GM18858 (cell line): ENCODE measurements around the gene CBLC.
"Not testable (repeated sequence)": the region's sequence is repeated elsewhere in the genome, so short reads cannot be mapped to it uniquely, and the experiment has no call there.

ENCODE experiments used
- ATAC-seq: cut with Tn5 transposase; IDR thresholded peaks from one replicate; pipeline ENCODE4 v1.9.1; 2021; ENCODE audit not compliant: unreplicated experiment

CBLC gene

DNA sequence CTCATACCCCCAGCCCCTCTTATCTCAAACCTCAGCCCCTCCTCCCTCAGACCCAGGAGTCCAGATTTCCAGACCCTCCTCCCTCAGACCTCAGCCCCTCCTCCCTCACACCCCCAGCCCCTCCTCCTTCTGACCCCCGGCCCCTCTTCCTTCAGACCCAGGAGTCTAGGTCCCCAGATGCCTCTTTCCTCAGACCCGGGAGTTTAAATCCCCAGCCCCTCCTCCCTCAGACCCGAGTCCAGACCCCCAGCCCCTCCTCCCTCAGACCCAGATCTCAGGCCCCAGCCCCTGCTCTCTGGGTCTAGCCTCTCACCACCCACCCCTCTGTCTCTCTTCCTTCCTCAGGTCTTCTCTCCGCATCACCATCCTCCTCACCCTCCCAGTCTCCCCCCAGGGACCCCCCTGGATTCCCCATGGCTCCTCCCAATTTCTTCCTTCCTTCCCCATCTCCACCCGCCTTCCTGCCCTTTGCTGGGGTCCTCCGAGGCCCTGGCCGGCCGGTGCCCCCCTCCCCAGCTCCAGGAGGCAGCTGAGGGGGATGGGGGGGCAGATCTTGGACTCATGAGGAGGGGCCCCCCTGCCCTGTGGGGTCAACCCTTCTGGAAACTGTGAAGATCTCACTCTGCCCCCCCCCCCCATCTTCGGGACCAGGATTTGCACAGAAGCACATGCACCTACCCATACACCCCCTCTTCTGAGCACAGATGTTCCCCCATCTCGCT is 18.4 kb upstream of the CBLC start:
- no peak for ATAC-seq

DNA sequence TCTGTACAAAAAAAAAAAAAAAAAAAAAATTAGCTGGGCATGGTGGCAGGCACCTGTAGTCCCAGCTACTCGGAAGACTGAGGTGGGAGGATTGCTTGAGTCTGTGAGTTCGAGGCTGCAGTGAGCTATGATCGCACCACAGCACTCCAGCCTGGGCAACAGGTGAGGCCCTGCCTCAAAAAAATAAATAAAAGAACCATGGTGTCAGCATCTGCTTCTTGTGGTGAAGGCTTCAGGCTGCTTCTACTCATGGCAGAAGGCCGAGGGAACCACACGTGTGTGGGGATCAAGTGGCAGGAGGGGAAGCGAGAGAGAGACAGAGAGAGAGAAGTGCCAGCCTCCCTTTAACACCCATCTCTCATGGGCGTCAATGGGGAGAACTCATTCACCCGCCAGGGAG is 15.7 kb upstream of the CBLC start:
- ATAC-seq: no peak

DNA sequence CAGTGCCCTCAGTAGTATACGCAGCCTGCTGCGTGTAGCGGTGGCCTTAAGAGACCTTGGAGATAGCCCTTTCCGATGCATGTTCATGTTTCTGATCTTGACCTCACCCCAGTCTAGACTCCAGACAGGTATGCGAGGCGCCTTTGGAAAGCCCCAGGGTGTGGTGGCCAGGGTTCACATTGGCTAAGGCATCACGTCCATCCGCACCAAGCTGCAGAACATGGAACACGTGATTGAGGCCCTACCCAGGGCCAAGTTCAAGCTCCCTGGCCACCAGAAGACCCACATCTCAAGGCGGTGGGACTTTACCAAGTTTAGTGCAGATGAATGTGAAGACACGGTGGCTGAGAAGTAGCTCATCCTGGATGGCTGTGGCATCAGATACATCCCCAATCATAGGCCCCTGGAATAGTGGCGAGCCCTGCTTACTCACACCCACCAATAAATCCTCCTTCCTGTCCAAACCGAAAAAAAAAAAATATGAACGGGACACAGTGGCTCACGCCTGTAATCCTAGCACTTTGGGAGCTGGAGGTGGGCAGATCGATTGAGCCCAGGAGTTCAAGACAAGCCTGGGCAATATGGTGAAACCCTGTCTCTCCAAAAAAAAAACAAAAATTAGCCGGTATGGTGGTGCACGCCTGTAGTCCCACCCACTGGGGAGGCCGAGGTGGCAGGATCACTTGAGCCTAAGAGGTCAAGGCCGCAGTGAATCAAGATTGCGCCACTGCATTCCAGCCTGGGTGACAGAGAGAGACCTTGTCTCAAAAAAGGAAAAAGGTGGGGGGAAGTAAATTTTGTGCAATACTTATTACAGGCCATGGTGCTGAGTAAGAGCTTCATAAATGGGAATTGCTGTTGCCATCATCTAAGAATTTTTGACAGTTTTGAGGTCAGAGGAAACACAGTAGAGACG is 12.4 kb upstream of the CBLC start:
- no peak for ATAC-seq

DNA sequence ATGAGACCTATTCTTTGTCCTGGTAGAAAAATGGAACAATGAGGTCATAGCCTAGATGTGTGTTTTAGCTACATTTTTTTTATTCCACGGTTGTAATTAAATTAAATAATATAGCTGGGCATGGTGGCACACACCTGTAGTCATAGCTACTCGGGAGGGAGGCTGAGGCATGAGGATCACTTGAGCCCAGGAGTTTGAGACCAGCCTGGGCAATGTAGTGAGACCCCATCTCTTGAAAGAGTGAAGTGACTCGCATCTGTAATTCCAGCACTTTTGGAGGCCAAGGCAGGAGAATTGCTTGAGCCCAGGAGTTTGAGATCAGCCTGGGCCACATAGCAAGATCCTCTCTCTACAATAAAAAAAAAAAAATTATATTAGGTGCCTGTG is 11.7 kb upstream of the CBLC start:
- ATAC-seq: no peak

DNA sequence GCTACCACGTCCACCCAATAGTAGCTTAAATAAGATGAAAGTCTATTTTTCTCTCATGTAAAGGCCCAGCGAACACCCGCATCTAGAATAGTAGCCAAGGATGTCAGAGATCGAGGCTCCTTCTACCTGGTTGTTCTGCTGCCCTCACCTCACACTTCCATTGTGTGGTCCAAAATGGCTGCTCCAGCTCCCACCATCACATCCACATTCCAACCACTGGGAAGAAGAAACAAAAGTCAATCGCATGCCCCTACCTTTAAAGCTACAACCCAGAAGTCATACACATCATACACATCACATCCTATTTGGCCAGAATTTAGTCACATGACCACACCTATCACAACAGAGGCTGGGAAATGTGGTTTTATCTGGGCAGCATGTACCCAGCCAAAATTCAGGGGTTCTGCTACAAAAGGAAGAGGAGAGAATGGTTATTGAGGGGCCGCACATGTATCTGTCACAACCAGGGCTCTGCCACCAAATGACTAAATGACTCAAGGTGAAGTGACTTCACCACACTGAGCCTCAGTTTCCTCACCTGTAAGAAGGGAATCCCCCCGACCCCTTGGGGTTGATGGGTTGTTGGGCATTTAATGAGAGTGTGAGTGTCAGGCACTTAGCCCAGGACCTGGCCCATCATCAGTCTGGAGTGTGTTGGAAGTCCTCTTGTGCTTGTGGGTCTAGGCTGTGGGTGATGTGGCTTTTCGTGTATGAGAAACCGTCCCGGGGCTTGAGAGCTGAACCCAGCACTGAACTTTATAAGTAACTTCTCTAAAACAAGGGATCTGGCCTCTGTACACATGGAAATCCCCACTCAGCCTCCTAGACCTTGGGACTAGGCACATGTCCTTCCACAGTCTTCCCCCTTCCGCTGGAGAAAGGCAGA is 10.2 kb upstream of the CBLC start:
- ATAC-seq: no peak

DNA sequence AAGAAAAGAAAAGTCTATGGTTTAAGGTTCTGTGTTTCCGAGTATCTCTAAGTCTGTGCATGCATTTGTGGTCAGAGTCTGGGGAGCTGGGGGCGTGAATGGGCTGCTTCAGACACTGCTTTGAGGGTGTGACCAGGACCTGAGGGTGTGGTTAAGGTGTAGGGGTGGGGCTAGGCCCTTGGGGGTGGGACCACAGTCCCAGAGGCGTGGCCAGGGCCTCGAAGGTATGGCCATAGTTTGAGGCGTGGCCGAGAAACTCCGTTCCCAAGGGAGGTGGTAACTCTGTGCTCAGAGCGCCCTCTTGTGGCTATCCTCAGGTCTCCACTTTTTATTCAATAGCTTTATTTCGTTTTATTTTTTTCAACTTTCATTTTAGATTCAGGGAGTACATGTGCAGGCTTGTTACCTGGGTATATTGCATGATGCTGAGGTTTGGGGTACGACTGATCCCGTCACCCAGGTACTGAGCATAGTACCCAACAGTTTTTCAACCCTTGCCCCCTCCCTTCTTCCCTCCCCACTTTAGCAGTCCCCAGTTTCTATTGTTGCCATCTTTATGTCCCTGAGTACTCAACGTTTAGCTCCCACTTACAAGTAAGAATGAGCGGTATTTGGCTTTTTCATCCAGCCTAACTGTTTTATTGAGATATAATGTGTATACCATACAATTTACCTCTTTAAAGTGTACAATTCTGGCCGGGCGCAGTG is 7.0 kb upstream of the CBLC start:
- peak; percentile 89 for ATAC-seq

DNA sequence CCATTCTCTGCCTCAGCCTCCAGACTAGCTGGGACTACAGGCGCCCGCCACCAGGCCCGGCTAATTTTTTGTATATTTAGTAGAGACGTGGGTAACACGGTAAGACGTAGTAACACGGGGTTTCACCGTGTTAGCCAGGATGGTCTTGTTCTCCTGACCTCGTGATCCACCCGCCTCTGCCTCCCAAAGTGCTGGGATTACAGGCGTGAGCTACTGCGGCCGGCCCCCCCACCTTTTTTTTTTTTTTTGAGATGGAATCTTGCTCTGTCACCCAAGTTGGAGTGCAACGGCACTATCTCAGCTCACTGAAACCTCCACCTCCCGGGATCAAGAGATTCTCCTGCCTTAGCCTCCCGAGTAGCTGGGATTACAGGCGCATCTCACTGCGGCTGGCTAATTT is 5.5 kb upstream of the CBLC start:
- not testable (repeated sequence) for ATAC-seq

DNA sequence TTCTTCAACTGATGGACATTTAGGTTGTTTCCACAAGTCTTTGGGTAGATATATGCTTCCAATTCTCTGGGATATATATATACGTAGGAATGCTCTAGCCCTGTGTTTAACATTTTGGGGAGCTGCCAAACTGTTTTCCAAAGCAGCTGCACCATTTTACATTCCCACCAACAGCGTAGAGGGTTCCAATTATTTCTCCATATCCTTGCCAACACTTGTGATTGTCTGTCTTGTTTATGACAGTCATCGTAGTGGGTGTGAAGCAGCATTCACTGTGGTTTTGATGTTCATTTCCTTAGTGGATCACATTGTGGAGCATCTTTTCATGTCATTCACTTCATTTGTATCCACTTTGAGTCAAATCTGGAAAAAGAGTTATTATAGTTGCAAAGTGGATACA is 4.7 kb upstream of the CBLC start:
- ATAC-seq: no peak

DNA sequence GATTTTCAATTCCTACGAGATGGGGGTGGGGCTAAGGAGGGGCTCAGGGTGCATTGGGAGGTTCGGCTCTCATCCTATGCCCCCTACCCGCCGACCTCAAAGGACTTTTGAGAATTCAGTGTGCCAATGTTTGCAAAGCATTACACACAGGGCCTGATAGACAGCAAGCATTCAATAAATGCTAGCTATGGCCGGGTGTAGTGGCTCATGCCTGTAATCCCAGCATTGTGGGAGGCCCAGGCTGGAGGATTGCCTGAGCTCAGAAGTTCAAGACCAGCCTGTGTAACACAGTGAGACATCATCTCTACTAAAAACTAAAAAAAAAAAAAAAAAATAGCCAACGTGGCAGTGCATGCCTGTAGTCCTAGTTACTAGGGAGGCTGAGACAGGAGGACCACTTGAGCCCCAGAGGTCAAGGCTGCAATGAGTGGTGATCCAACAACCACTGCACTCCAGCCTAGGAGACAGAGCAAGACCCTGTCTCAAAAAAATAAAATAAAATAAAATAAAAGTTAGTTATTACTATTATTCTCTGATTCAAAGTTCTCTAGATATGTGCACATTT is 1.9 kb upstream of the CBLC start:
- no peak for ATAC-seq

DNA sequence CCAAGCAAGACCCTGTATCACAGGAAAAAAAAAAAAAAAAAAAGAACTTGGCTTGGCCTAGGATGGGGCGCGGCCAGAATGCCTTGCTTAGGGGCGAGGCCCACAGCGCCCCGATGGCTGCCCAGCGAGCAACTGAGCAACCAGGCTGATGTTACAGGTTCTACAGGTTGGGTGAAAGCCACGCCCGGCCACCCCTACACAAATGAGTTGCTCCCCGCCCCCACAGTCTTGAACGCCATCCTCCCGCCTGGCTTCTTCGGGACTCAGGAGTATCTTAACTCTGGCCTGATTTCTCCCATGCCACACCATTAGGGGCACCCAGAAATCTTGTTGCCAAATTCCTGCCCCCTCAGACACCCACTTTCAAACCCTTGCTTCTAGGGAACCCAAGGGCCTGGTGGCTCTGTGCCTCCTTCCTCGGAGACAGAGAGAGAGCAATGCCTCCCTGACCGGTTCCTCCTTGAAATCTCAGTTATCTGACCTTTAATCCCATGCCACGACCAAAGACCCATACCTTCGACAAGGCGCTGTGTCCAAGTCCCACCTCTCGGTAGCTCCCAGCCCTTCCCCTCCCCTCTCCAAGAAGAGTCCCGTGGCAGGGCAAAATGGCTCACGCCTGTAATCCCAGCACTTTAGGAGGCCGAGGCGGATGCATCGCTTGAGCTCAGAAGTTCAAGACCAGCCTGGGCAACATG is 1.1 kb upstream of the CBLC start:
- ATAC-seq: no peak

DNA sequence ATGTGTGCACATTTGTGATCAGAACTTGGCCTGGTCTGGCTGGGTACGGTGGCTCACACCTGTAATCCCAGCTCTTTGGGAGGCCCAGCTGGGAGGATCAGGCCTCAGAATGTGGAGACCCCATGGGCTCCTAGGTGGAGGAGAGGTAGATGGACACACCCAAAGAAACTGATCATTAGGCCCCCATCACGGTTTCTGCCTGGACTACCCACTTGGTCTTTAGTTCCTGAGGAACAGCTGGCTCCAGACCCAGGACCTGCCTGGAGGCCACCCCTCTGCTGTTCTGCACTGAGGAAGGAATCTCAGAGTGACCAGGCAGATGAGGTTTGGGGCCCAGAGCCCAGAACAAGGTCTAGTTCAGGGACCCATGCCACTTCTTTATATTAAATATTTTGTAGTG is 1.5 kb downstream of the CBLC start:
- ATAC-seq: no peak

DNA sequence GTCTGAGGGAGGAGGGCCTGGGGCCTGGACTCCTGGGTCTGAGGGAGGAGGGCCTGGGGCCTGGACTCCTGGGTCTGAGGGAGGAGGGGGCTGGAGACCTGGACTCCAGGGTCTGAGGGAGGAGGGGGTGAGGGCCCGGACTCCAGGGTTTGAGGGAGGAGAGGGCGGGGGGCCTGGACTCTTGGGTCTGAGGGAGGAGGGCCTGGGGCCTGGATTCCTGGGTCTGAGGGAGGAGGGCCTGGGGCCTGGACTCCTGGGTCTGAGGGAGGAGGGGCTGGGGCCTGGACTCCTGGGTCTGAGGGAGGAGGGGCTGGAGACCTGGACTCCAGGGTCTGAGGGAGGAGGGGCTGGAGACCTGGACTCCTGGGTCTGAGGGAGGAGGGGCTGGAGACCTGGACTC is 4.0 kb downstream of the CBLC start:
- ATAC-seq: not testable (repeated sequence)

DNA sequence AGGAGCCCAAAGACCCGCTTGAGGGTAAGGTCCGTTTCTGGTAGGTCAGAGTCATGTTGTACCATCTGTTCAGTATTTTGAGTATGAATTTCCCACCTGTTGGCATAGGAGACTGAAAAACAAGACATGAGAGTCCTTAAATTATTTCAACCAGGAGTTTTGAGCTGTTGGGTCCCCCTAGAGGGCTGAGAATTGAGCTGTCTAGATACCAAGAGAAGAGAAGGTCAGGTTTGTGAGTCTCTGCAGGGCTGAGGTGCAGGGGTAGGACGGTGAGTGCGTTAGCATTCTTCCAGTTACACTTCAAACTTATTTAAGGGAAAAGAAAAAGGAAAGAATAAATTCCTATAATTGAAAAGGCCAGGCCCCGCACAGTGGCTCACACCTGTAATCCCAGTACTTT is 5.0 kb downstream of the CBLC start:
- no peak for ATAC-seq

DNA sequence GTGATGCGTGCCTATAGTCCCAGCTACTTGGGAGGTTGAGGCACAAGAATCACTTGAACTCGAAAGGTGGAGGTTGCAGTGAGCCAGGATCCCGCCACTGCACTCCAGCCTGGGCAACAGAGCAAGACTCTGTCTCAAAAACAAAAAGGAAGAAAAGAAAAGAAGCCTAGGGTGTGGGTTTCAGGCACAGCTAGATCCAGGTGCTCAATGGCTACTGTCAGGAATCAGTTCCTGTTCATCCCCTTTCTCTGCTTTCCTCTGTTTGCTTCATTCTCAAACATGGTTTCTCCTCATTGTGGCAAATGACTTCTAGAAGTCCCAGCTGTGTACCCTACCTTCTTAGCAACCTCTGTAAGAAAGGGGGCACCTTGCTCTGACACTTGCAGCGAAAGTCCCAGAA is 5.9 kb downstream of the CBLC start:
- no peak for ATAC-seq

DNA sequence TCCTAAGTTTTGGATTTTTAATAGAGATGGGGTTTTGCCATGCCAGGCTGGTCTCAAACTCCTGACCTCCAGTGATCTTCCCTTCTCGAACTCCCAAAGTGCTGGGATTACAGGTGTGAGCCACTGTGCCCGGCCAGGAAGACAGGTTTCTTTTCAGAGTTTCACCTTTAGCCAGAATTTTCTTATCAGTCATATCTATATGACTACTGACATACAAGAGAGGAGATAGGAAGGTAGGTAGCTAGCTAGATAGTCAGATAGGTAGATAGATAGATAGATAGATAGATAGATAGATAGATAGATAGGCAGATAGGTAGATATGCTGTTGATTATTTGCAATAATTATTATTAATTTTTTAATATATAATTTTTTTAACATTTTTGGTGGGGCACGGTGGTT is 7.6 kb downstream of the CBLC start:
- no peak for ATAC-seq

DNA sequence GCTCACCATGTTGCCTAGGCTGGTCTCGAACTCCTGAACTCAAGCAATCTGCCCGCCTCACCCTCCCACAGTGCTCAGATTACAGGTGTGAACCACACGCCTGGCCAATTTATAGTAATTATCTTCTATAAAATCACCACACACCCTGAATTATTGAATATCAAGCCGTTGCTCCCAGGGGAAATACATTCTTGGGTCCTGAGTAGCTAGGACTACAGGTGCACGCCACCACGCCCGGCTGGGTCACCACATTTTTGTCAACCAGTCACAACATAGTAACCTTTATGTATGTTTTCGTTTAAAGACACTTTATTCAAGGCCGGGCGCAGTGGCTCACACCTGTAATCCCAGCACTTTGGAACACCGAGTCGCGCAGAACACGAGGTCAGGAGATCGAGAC is 8.3 kb downstream of the CBLC start:
- no peak for ATAC-seq

DNA sequence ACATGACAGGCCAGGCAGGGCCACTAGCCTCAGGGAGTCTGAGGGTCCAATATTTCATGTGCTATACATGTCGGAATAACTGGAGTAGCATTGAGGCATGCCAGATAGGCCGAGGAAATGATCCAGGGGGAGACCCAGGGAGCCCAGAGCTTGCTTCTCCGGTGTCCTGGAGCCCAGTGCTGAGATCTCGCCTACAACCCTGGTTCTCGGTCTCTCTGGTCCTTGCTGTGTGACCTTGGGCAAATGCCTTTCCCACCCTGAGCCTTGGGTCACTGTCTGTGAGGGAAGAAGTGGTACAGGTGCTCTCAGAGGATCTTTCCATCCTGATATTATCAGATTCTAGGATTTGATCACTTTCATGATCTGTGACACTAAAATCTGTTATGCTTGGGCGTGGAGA is 11.3 kb downstream of the CBLC start:
- ATAC-seq: no peak

DNA sequence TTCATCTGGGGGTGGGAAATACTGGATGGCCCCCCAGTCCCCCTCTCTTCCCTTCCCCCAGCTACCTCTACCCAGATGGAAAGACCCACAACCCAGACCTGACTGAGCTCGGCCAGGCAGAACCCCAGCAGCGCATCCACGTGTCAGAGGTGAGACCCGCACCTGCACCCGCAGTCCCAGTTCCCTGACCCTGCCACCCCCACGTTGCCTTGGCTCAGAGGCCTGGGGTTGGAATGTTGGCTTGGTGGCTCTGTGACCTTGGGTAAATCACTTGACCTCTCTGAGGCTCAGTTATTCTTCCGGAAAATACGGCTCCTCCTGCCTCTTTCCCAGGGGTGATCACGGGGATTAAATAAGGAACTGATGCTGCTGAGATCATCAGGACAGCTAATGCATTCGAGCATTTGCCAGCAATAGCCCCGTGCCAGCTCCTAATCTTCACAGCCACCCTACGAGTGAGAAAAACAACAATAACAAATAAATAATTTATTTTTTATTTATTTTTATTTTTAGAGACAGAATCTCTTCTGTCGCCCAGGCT is 12.3 kb downstream of the CBLC start:
- ATAC-seq: no peak

DNA sequence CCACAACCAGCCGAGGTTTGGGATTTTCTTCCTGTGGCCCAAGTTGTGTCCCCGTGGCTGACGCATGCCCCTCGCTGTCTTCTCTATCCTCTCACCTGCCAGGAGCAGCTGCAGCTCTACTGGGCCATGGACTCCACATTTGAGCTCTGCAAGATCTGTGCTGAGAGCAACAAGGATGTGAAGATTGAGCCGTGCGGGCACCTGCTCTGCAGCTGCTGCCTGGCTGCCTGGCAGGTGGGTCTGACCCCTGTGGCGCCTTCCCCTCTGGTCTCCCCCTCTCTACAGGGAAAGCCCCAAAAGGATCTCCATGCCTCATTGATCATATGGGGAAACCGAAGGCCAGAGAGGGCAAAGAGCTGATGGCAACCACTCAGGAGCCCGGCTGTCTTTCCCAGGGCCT is 14.6 kb downstream of the CBLC start:
- no peak for ATAC-seq

DNA sequence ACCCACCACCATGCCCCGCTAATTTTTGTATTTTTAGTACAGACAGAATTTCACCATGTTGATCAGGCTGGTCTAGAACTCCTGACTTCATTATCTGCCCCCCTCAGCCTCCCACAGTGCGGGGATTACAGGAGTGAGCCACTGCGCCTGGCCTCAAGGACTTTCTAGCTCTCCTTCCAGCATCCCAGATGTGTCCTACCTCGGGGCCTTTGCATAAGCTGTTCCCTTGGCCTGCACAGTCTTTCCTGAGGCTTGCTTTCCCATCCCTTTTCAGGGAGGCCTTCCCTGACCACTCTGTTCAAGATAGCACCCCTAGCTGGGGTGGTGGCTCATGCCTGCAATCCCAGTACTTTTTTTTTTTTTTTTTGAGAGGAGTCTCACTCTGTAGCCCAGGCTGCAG is 16.9 kb downstream of the CBLC start:
- ATAC-seq: no peak
